Astrocyte (in vitro differentiated cells and primary cell): ENCODE measurements around the gene SYTL3. TPM values are rescaled to one million over a fixed set of nuclear protein-coding genes. Genes with fewer than 3 reads are reported as not detected.

ENCODE experiments used
- DNase-seq: peaks from one replicate; pipeline ENCODE4 v3.0.0-alpha.2; 2010; ENCODE audit warnings: low read depth
- FAIRE-seq: peaks from 2 replicates; lab custom pipeline; 2011; peaks lifted over from hg19 to GRCh38; lab: Jason Lieb, UNC
- H2AFZ ChIP-seq: 2 replicates; pipeline ENCODE4 v1.6.0; 2012; ENCODE audit warnings: low read depth, low read length, inconsistent platforms
- H3K27ac ChIP-seq: 2 replicates; pipeline ENCODE4 v1.5.1; 2011; ENCODE audit warnings: low read depth, low read length, inconsistent platforms
- H3K27me3 ChIP-seq: 2 replicates; pipeline ENCODE4 v1.6.0; 2011; ENCODE audit warnings: low read length, inconsistent platforms; ENCODE audit not compliant: insufficient read depth
- H3K36me3 ChIP-seq: 2 replicates; pipeline ENCODE4 v1.5.1; 2011; ENCODE audit warnings: low read length, inconsistent platforms; ENCODE audit not compliant: insufficient read depth
- H3K4me1 ChIP-seq: 2 replicates; pipeline ENCODE4 v1.5.1; 2011; ENCODE audit warnings: low read length, inconsistent platforms; ENCODE audit not compliant: insufficient read depth
- H3K4me2 ChIP-seq: 2 replicates; pipeline ENCODE4 v1.6.0; 2012; ENCODE audit warnings: low read length, inconsistent platforms
- H3K4me3 ChIP-seq: 2 replicates; pipeline ENCODE4 v1.5.1; 2011; ENCODE audit warnings: low read depth, mild to moderate bottlenecking, low read length, inconsistent platforms; ENCODE audit not compliant: insufficient read depth
- H3K79me2 ChIP-seq: 2 replicates; pipeline ENCODE4 v1.6.0; 2012; ENCODE audit warnings: mild to moderate bottlenecking, low read length, inconsistent platforms; ENCODE audit not compliant: insufficient read depth
- H3K9ac ChIP-seq: 2 replicates; pipeline ENCODE4 v1.6.0; 2012; ENCODE audit warnings: mild to moderate bottlenecking, low read length, inconsistent platforms
- H3K9me3 ChIP-seq: 2 replicates; pipeline ENCODE4 v1.5.1; 2012; ENCODE audit warnings: low read depth, mild to moderate bottlenecking, low read length, inconsistent platforms; ENCODE audit not compliant: insufficient read depth
- H4K20me1 ChIP-seq: 2 replicates; pipeline ENCODE4 v1.6.0; 2012; ENCODE audit warnings: low read length, inconsistent platforms; ENCODE audit not compliant: insufficient read depth
- H3K27ac Mint-ChIP-seq: one replicate; pipeline ENCODE4 v1.8.0; 2021; ENCODE audit warnings: mild to moderate bottlenecking, mixed read lengths; ENCODE audit not compliant: unreplicated experiment
- H3K27me3 Mint-ChIP-seq: one replicate; pipeline ENCODE4 v1.8.0; 2021; ENCODE audit warnings: low read depth, mixed read lengths; ENCODE audit not compliant: unreplicated experiment
- H3K36me3 Mint-ChIP-seq: one replicate; pipeline ENCODE4 v1.8.0; 2021; ENCODE audit warnings: low read depth, mixed read lengths; ENCODE audit not compliant: unreplicated experiment
- H3K4me1 Mint-ChIP-seq: one replicate; pipeline ENCODE4 v1.8.0; 2021; ENCODE audit warnings: low read depth, mixed read lengths; ENCODE audit not compliant: unreplicated experiment
- H3K4me3 Mint-ChIP-seq: one replicate; pipeline ENCODE4 v1.8.0; 2021; ENCODE audit warnings: mild to moderate bottlenecking, moderate library complexity, mixed read lengths; ENCODE audit not compliant: unreplicated experiment
- H3K9me3 Mint-ChIP-seq: one replicate; pipeline ENCODE4 v1.8.0; 2021; ENCODE audit warnings: mild to moderate bottlenecking, mixed read lengths; ENCODE audit not compliant: unreplicated experiment
- EZH2 ChIP-seq: IDR thresholded peaks from 2 replicates; pipeline ENCODE4 v1.6.1; 2012; ENCODE audit warnings: mild to moderate bottlenecking, low read length, inconsistent platforms; ENCODE audit not compliant: insufficient read depth
- total RNA-seq: library from RNA; stranded (reverse); gene quantifications from 2 replicates; pipeline ENCODE4 v1.2.1, GENCODE V29; 2021
- TF ChIP-seq, protein P1 (sequence below): IDR thresholded peaks from 2 replicates; pipeline ENCODE4 v1.5.1; 2011; ENCODE audit warnings: low read depth, mild to moderate bottlenecking, inconsistent platforms, low read length, moderate library complexity; ENCODE audit not compliant: insufficient read depth

SYTL3 gene
- total RNA-seq, 1 donor from 2014 or later = 1.2 TPM

DNA sequence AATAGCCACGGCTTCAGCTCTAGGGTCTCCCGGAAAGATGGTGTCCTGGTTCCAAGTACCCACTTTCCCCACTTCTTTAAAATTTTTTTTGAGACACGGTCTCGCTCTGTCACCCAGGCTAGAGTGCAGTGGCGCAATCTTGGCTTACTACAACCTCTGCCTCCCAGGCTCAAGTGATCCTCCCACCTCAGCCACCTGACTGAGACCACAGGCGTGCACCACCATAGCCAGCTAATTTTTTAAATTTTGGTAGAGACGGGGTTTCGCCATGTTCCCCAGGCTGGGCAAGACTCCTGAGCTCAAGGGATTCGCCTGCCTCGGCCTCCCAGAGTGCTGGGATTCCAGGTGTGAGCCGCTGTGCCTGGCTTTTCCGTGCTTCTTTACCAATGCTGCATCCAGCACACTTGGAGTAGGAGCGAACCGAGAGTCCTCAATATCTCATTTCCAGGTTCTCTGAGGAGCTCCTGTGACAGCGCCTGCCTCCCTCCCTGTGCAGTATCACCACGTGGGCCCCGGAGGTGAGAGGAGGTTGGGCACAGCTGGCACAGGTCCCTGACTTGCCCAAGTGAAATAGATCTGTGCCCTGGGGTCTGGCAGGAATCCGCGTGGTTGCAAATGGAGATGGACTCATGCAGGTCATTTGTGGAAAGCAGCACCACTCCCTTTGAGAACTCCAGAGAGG, 132.0 kb downstream of the SYTL3 start:
- Mint-ChIP-seq H3K27ac (no peak overlapping the region), H3K4me1 (peaks cover 20% of the 10 kb centered on the region), H3K27me3 (no peaks in the 10 kb centered on the region), H3K4me3 (no peak overlapping the region), H3K36me3 (peaks cover 46% of the 10 kb centered on the region), H3K9me3 (no peaks in the 10 kb centered on the region)
- no peaks in the 10 kb centered on the region for H3K27me3 ChIP-seq
- H3K36me3 ChIP-seq = peaks cover 61% of the 10 kb centered on the region
- H3K4me3 ChIP-seq = no peak overlapping the region
- FAIRE-seq (no peak), DNase-seq (no peak)
- H2AFZ ChIP-seq = no peak overlapping the region
- peaks cover 11% of the 10 kb centered on the region for H3K4me1 ChIP-seq
- H3K9ac ChIP-seq = no peak overlapping the region
- H3K4me2 ChIP-seq = no peak overlapping the region
- no peak for TF ChIP-seq EZH2
- TF ChIP-seq, protein P1, sequence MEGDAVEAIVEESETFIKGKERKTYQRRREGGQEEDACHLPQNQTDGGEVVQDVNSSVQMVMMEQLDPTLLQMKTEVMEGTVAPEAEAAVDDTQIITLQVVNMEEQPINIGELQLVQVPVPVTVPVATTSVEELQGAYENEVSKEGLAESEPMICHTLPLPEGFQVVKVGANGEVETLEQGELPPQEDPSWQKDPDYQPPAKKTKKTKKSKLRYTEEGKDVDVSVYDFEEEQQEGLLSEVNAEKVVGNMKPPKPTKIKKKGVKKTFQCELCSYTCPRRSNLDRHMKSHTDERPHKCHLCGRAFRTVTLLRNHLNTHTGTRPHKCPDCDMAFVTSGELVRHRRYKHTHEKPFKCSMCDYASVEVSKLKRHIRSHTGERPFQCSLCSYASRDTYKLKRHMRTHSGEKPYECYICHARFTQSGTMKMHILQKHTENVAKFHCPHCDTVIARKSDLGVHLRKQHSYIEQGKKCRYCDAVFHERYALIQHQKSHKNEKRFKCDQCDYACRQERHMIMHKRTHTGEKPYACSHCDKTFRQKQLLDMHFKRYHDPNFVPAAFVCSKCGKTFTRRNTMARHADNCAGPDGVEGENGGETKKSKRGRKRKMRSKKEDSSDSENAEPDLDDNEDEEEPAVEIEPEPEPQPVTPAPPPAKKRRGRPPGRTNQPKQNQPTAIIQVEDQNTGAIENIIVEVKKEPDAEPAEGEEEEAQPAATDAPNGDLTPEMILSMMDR = no peak
- no peaks in the 10 kb centered on the region for H3K9me3 ChIP-seq
- peaks cover 27% of the 10 kb centered on the region for H4K20me1 ChIP-seq
- H3K27ac ChIP-seq = no peak overlapping the region
- H3K79me2 ChIP-seq = peaks cover 30% of the 10 kb centered on the region

GRCh38 chr6:158782432-158783166, 132.7 kb downstream of the SYTL3 start:
- no peaks in the 10 kb centered on the region for H3K9me3 Mint-ChIP-seq

More at GRCh38 chr6:158782432-158783166, 132.7 kb downstream of the SYTL3 start:
- no peak overlapping the region for H3K9ac ChIP-seq
- H3K4me2 ChIP-seq = no peak overlapping the region
- Mint-ChIP-seq H3K27ac (no peak overlapping the region), H3K4me1 (peaks cover 20% of the 10 kb centered on the region), H3K4me3 (no peak overlapping the region), H3K27me3 (no peaks in the 10 kb centered on the region), H3K36me3 (peaks cover 40% of the 10 kb centered on the region)
- no peak overlapping the region for H2AFZ ChIP-seq
- no peak overlapping the region for H3K27ac ChIP-seq
- H4K20me1 ChIP-seq = peaks cover 19% of the 10 kb centered on the region
- no peaks in the 10 kb centered on the region for H3K9me3 ChIP-seq
- H3K27me3 ChIP-seq = no peaks in the 10 kb centered on the region
- H3K79me2 ChIP-seq = peaks cover 29% of the 10 kb centered on the region
- DNase-seq = no peak
- H3K36me3 ChIP-seq = peaks cover 61% of the 10 kb centered on the region
- no peak for FAIRE-seq
- H3K4me1 ChIP-seq = peaks cover 11% of the 10 kb centered on the region
- TF ChIP-seq EZH2 = no peak
- TF ChIP-seq, protein P1 = no peak
- no peak overlapping the region for H3K4me3 ChIP-seq
